Stimulated activated CD4-positive, alpha-beta T cell treated with anti-CD3 and anti-CD28 coated beads, Interleukin-1b, Interleukin-23, amount 100 ng/mL, for 24 hours (primary cell): ENCODE data around the gene TMEM178B.

Source experiments
- DNase-seq, 4 experiments: peaks; one replicate each; pipeline ENCODE4 v3.0.0-alpha.2; 2020; ENCODE audit warnings: low read depth in 4 of 4, low spot score in 1 of 4

The TMEM178B gene

DNA sequence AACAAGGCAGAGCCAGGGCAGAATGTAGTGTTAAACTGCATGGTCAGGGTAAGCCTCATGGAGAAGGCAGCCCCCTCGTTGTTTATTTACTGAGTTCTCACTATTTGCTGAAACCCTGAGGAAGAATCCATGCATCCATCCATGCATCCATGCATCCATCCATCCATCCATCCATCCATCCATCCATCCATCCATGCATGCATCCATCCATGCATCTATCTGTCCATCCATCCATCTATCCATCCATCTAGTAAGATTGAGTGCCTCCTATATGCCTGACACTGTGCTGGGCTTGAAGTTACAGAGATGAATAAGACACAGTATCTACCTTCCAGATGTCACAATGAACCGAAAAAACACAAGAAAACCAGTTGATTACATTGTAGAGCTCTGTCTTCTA is 275.9 kb downstream of the TMEM178B start:
- no peak for DNase-seq

DNA sequence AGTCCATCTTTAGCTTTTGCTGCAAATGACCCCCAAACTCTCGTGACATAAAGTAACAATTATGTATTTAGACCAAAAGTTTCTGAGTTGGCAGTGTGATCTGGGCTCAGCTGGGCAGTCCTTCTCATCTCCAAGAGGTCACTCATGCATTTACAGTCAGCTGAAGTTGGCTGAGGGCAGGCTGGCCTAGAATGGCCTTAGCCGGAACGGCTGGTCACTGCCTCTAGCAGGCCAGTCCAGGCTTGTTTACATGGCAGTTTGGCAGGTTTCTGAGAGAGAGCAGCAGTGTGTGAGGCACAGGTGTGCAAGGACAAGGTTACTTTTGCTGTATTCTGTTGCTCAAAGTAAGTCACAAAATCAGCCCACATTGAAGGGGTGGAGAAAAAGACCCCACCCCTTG is 277.3 kb downstream of the TMEM178B start:
- no peak for DNase-seq

DNA sequence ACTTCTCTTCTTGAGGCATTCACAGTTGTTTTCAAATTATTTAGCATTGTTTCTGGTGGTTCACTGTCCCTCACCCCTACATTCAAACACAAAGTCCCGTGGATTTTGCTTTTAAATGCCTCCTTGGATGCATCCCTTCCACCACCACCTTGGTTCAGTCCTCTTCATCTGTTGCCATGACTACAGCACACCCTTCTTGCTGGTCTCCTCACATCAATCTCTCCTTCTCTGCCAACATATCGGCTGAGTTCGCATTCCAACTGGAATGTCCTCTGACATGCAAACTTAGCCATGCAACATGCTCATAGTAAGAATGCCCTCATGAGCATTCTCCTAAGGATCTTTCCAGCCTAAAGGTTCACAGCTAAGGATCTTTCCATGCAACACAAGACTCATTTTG is 279.1 kb downstream of the TMEM178B start:
- no peak for DNase-seq

DNA sequence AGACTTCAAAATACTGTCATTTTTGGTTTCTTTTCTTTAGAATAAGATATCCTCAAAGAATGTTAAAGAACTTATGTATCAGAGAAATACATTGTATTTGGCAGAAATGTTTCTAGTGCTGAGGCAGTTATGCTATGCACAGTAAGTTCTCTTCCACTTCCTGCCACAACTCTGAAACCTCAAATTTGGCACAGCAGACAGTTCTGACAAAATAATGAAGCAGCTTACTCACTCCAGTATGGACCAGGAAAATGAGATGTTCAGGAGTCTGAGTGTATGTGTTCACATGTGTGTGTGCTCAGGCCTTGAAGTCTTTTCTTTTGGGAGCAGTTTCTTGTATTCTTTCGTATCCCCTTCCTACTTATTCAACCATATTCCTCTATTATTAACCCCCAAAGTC is 280.4 kb downstream of the TMEM178B start:
- no peak for DNase-seq

DNA sequence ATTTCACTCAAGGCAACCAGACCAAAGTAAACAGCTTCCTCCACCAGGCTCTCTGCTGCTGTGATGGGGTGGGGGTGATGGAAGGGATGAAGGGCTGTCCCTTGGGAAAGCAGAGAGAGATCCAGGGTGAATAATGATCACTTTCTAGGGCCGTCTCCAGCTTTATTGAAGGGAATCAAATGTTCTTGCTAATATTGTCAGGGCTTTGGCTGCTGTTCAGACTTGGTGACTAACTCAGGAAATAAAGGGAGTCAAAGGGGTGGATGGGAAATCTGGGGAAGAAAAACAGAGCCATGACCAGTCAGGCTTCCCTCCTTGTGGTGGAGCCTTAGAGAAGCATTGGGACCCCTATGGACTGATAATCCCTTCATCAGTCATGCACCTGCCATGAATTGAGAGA is 281.2 kb downstream of the TMEM178B start:
- DNase-seq, result no peak

DNA sequence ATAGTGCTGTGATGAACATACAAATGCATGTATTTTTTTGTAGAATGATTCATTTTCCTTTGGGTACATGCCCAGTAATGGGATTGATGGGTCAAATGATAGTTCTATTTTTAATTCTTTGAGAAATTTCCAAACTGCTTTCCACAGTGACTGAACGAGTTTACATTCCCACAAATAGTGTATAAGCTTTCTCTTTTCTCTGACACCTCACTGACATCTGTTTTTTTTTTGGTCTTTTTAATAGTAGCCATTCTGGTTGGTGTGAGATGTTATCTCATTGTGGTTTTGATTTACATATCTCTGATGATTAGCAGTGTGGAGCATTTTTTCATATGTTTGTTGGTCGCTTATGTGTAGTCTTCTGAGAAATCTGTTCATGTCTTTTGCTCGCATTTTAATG is 282.3 kb downstream of the TMEM178B start:
- DNase-seq, result no peak

DNA sequence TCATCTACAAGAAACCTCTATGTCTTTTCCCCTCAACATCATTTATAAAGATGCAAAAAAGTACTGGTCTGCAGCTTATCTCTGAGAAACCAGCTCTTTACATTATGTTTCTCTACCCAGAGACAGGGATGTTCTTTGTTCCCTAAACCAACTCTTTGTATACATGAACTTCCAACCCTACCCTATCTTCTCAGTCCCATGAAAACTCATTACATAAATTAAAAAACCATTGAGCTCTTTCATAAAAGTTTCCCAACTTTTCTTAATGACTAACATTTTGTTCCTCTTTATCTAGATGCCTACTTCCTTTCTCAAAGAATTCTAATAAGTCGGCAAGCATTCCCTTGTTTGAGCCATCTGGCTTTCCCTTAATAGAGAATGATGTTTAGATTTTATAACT is 284.5 kb downstream of the TMEM178B start:
- no peak for DNase-seq

DNA sequence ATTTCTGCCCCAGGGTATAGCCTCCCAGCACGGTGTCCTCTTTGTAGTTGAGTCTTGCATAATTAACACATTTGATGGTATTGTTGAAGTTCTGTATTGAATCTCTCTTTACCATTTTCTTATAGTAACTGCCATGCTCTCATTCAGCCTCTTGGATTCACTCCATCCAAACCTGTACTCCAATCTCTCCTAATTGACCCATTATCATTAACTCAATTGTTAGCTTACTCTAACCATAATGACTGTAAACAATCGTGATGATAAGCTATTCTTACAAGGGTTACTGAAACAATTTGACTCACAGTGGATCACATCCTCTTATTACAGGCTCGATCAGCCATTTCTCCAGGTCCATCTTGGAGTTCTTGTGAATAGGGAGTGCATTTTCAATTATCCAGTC is 285.4 kb downstream of the TMEM178B start:
- DNase-seq, result no peak

DNA sequence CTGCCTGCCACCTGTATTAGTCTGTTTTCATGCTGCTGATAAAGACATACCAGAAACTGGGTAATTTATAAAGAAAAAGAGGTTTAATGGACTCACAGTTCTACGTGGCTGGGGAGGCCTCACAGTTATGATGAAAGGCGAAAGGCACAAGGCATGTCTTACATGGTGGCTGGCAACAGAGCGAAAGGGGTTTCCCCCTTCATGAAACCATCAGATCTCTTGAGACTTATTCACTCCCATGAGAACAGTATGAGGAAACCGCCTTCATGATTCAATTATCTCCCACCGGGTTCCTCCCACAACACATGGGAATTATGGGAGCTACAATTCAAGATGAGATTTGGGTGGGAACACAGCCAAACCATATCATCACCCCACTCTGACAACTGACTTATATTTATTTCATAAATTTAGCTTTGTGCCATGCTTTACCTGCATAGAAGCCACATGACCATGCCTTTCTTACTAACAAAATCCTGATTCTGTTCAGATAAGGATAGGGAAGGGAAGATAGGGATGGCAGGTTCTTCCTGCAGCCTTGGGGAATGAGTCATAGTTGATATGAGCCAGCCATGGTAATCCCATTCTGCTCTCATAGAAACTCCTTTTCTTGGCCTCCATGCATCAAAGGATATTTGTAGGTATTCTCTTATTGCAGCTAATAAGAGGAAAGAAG is 286.0 kb downstream of the TMEM178B start:
- DNase-seq, result no peak

DNA sequence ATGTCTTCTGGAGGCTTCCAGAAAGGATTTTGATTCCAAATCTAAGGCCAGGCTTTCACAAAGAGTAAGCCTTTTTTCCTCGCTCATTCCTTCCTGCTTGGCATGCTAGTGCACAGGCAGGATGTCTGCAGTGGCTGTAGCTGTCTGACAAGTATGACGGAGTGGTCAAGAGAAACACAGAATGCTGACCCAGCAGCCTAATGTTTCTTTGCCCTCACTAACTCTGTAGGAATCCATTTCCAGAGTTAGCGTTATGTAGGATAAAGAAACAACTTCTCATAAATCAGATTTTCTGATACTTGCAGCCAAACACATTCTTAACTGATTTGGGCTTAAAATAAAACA is 286.5 kb downstream of the TMEM178B start:
- DNase-seq, result no peak

DNA sequence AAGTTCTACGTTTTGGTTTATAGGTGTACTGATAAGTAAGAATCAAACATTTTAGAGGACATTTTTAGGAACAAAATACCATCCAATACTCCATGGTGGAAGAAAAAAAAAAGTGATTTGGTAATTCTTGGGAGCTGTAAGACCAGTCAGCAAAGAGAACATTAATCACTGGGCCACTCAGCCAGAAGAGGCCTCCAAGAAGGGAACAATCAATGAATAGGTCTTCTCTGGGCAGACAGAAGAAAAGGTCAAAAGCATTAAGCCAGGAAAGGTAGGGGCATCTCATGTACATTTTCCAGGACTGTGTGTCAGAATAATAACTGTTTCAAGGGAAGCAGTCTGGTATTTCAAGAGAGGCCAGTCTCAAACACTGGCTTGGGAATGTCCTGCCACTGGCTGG is 286.9 kb downstream of the TMEM178B start:
- no peak for DNase-seq

DNA sequence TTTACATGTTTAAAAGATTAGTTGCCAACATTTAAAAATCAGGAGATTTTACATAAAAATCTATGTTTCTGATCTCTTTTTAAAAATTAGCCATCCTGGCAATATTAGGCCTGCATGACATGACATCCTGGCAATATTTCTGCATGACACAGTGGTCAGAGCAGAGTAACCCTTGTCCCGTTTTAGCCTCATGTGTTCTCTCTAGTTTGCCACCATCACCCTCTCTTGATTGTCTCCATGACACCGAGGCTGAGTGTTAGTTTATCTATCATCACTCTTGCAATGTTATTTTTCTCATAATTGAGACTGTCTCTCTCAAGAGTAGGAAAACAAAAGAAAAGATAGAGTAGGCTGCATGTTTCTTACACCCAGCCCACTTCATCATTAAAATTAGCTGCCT is 287.6 kb downstream of the TMEM178B start:
- no peak for DNase-seq

DNA sequence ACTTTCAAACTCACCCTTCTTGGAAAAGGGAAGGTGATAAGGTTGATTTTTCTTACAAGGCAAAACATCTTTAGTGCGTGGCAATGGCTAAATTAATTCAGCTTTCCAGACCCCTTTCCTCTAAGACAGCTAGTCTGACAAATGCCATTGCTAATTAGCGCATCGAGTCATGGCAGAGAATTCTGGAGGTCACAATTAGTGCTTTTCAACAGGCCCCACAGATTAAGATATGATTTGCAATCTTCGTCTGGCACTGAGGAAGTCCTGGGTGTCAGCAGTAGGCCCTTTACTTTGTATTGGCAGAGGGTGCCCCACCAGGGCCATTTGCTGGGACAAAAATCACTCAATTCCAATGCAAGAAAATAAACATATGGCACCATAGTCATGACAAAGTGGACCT is 288.1 kb downstream of the TMEM178B start:
- DNase-seq, result no peak

DNA sequence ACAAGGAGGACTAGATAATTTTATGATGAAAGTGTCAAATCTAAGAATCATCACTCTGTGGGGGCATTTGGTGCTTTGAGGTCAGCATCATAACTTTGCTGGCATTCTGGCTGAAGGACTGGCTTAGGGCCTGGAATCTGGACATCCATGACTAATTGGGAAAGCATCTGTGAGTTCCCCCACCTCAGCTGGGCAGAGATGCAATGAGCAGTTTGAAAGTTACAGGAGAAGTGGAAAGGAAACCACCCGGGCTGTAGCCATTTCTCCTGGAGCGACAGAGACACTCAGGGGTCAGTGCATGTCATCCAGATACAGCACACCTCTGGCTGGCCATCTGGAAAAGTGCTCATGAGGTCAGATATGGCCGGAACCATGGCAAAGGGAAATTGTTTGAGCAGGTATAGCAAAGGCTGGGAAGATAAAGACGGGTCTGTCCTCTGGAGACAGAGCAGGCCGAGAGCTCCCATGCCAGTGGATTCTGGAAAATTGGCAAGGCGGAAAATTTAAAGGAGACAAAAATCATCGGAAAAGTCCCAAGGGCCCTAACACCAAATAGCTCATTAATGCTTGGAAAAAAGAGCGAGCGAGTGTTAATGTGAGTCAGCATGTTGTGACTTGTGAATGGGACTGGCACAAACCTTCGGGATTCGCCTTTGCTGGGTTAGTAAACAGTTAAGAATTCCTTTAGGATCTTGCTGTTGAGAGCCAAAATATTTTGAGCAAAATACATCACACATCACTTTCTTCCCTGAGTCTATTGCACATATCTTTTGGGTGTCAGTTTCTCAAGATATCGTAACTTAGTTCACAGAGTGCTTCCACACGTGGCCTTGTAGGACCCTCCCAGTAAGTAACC is 288.9 kb downstream of the TMEM178B start:
- no peak for DNase-seq

DNA sequence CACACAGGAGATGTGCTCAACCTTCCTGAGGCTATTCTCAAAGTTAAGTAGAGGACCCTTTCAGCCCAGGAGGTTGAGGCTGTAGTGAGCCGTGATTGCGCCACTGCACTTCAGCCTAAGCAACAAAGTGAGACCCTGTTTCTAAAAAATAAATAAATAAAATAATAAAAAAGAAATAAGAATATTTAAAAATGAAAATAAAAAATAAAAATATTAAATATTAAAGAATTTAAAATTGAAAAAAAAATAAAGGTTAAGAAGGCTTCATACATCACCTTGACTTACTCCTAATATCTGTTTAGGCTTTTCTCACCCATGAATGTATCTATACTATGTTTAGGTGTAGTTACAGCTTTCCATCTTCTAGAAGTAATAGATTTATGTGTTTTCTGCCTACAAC is 289.9 kb downstream of the TMEM178B start:
- DNase-seq, result no peak

DNA sequence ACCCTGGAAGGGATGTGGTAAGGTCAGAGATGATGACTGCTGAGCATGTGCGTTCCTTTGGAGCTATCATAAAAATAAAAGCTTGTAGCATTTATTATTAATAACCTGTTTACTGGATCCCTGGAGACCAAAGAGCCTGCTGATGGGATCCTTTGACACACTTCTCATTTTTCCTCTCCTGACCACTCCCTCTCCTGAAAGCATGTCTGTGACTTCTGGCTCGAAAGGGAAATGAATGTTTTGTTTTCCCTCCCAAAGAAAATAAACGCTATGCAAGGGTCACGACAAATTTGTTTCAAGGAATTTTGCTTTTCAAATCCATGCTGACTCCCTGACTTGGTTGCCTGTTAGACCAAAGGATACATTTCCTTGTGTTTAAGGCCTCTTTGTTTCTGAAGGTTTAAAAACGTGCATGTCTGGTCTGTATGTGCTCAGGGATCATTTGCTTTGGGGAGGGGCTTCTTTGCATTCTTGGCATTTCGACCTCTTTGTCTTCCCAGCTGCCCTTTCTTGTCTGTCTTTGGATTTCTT is 292.3 kb downstream of the TMEM178B start:
- no peak for DNase-seq

DNA sequence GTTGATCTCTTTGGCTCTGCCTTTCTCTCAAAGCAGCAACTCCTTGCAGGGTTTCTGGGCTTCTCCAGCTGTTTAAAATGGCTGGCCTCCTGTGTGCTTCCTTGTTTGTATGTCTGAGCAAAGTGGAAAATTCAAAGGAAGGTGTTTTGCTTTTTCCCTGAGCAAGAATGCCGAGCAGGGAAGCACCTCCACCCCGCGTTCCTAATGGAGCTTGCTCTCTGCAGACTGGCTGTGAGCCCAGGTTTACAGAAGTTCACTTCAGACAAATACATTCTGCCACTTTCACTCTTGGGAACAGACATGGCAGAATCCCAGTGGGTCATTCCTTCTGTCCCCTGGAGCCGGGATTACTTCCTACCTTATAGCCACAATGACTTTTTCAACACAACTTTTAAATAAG is 295.6 kb downstream of the TMEM178B start:
- DNase-seq, result no peak

DNA sequence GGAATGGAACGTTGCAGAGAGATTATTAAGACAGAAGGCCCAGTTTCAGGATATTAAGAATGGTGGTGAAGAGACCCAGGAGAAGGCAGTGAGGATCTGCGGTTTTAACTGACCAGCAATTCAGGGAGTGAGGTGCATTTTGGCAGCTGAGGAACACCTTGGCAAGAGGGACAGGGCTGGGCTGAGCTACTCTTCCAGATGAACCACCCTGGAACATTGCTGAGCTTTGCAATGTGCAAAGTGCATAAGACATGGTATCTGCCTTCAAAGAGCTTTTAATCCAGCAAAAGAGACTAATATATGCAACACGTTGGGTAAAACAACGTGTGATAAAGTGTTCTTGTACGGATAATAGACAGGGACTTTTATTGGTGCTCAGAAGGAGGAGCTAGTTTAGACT is 296.3 kb downstream of the TMEM178B start:
- DNase-seq, result no peak

DNA sequence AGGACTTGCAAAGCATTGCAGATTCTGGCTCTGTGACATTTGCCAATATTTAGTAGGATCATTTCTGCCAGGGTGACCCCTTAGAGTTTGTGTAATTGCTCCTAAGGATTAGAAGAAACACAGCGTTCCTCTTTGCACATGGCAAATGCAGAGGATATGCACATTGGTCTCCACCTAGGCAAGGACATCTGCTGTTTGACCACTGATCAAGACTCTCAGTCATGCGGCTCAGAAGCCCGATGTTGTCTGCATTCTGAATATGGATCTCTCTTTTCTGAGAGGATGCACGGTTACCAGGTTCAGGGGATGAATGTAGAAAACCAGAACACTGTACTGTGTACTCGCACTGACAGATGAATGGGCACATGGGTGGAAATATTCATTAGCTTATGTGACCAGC is 296.8 kb downstream of the TMEM178B start:
- no peak for DNase-seq

DNA sequence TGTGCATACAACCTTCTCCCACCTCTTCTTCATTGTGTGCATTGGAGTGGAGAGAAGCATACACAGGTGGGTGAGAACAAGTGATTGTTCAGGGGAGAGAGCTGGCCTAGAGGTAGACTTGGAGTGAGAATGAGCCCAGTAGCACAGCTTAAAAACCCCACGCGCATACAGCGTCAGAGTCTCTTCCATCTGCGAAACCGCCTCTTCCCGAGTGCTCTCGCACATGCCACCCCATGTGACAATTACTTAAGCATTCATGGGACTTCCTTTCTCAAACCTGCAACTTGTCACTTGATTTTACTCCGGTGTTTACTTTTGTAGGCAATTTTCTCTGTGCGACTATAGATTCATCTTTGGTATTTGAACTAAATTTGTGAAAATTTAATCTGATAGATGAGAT is 300.6 kb downstream of the TMEM178B start:
- DNase-seq, result no peak

DNA sequence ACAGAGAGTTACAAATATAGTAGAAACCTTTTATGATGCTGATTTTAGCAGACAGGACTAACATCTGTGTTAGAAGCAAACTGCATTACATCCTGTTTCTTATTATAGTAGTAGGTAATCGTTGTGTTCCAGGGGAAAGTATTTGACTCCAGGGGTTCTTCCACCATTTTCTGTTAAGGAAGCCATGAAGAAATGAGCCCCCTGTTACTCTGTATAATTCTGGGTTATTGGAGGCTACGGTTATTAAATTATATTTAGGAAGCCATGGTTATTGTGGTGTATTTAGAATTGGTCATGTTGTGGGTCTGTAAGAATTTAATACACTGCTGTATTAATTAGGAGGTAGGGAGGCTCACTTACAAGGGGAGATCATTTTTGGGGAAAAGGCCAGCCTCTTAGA is 301.6 kb downstream of the TMEM178B start:
- no peak for DNase-seq

DNA sequence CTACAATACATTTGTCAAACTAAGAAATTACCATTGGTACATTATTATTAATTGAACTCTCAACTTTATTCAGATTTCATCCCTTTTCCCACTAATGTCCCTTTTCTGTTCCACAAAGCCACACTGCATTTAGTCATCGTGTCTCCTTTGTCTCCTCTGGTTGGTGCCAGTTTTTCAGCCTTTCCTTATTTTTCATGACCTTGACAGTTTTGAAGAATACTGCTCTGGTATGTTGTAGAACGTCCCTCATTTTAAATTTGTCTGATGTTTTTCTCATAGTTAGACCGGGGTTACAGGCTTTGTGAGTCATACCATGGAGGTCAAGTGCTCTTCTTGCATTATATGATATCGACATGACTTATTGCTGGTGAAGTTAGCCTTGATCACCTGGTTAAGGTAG is 304.0 kb downstream of the TMEM178B start:
- no peak for DNase-seq

DNA sequence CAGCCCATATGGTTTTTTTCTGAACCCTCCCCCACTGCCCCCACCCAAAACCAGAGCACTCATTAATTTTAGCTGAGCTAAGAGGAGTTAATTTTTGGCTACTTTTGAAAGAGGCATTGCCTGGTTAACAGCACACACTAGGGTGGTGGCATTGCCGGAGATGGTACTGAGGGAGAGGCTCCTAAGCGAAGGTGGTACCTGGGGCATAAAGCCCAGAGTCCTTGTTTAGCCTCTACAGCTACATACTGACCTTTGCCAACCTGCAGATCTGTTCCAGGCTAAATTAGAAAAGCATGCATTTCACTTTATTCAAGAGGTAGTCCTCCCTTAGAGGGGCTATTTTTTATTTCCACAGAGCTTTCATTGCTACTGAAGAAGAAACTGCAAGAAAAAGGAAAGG is 304.5 kb downstream of the TMEM178B start:
- no peak for DNase-seq
